Measurements from ENCODE around the gene COMTD1.
"Not testable (repeated sequence)": the region's sequence is repeated elsewhere in the genome, so short reads cannot be mapped to it uniquely, and the experiment has no call there.

Gene COMTD1

DNA sequence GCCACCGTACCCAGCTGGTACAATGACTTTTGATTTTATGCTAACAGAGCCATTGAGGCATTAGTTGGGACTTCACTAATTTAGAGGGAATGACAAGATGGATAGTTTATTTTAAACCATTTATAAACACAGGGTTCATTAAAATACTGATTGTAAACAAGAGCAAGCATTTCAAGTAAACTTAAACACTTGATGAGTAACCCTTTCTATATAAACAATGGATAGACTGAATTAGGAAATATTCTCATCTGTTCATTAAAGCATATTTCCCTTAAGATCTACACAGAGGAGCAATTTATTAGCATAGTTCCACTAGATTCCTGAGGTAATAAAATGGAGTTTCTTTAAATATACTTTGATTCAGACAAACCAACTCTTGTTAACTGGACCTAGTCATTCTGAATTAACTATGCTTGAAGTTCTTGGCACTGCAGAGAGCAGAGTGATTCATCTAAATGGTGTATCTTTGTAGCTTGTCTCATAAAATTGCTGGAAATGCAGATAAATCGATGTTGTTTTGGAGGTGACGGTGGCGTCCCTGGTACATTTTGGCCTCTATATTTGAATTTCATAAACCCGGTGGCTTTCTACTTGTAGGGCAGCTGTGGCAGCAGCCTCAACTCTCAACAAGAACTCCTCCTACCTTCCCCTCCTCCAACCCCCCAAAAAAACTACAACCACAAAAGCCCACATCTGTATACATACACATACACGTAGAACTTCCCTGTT lies 40.6 kb downstream of the COMTD1 start:
- no peak for DNase-seq (ENCODE audit: low read depth in 4 of 4, low spot score in 1 of 4)

DNA sequence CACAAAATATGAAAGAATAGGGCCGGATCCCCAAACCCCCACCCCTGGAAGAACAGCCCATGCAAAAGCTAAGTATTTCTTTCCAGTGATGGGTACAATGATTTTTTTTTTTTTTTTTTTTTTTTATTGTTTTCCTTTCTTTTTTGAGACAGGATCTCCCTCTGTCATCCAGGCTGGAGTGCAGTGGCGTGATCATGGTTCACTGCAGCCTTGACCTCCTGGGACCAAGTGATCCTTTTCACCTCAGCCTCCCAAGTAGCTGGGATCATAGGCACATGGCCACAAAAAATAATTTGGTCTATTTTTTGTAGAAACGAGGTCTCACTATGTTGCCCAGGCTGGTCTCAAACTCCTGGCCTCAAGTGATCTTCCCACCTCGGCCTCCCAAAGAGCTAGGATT lies 41.1 kb downstream of the COMTD1 start:
- not testable (repeated sequence) for DNase-seq (ENCODE audit: low read depth in 4 of 4, low spot score in 1 of 4)

DNA sequence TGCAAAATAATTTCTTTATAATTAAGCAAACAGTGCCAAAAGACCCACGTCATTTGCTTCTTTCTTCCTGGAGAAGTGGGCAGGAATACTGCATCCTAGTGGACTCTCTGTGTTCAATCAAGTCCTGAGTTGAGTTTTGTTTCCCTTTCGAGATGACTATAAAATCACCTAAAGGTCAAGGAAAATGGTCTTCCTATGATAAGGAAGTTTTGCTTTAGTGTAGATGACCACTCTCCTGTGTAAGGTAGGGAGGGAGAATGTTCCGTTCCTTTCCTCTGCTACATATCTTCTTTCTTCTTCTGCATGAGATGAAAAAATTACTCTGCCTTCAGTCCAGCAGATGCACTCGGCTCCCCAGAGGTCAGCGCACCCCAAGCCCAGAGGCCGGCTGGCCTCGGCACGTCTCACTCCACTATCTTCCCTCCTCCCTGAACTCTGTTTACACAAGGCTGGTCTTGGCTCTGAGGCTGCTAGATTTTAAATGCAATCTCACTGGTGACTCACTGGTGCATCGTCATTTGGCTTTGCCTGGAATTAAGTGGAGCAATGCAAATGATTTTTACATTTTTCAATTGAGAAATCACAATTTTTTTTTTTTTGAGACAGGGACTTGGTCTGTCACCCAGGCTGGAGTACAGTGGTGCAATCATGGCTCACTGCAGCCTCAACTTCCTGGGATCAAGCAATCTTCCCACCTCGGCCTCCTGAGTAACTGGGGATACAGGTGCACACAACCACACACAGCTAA lies 43.8 kb downstream of the COMTD1 start:
- DNase-seq (ENCODE audit: low read depth in 4 of 4, low spot score in 1 of 4) = no peak

GRCh38 chr10:75189266-75190096 lies 46.3 kb downstream of the COMTD1 start:
- DNase-seq (ENCODE audit: low read depth in 4 of 4, low spot score in 1 of 4) = no peak

GRCh38 chr10:75188522-75188921 lies 47.2 kb downstream of the COMTD1 start:
- not testable (repeated sequence) for DNase-seq (ENCODE audit: low read depth in 4 of 4, low spot score in 1 of 4)

GRCh38 chr10:75187961-75188426 lies 47.8 kb downstream of the COMTD1 start:
- peak in 3 of 4 experiments; percentile 13 to 42 (median 37) for DNase-seq (ENCODE audit: low read depth in 4 of 4, low spot score in 1 of 4)

DNA sequence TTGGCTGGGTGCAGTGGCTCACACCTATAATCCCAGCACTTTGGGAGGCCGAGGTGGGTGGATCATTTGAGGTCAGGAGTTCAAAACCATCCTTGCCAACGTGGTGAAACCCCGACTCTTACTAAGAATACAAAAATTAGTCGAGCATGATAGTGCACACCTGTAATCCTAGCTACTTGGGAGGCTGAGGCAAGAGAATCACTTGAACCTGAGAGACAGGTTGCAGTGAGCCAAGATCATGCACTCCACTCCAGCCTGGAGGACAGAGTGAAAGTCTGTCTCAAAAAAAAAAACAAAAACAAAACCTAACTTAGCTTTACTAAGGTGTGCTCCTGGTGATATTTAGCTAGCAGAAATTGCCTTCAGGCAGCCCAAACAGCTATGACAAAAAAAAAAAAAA lies 49.4 kb downstream of the COMTD1 start:
- DNase-seq (ENCODE audit: low read depth in 4 of 4, low spot score in 1 of 4) = no peak
